ENCODE measurements around the gene KIR3DL2. TPM values are rescaled to one million over a fixed set of nuclear protein-coding genes. Genes with fewer than 3 reads are reported as not detected.
"Not testable (repeated sequence)": the region's sequence is repeated elsewhere in the genome, so short reads cannot be mapped to it uniquely, and the experiment has no call there.

KIR3DL2 gene
- polyA plus RNA-seq, 3 donors from 2014 or later = 36.1 to 61.1 (median 44.1) TPM

GRCh38 chr19:54881884-54882283, 31.6 kb downstream of the KIR3DL2 start:
- Mint-ChIP-seq H3K27me3 (ENCODE audit: low read depth in 3 of 3) (peaks cover 7 to 11% (median 7%) of the 10 kb centered on the region in 3 donors), H3K36me3 (no peaks in the 10 kb centered on the region), H3K4me3 (no peak overlapping the region), H3K4me1 (peaks cover 19 to 23% of the 10 kb centered on the region in 2 donors), H3K9me3 (no peaks in the 10 kb centered on the region), H3K27ac (peak overlapping the region in 1 of 6 donors; percentile 66)
- no peak for DNase-seq

GRCh38 chr19:54882758-54883157, 32.5 kb downstream of the KIR3DL2 start:
- H3K4me1 Mint-ChIP-seq = peaks cover 19 to 23% of the 10 kb centered on the region in 2 donors
- no peaks in the 10 kb centered on the region for H3K9me3 Mint-ChIP-seq
- peak; percentile 74 to 78 (median 76) for DNase-seq
- no peaks in the 10 kb centered on the region for H3K36me3 Mint-ChIP-seq
- peaks cover 7 to 11% (median 7%) of the 10 kb centered on the region in 3 donors for H3K27me3 Mint-ChIP-seq (ENCODE audit: low read depth in 3 of 3)
- H3K4me3 Mint-ChIP-seq = peak overlapping the region; percentile 80 to 89 (median 88)
- peak overlapping the region; percentile 92 to 99 (median 95) for H3K27ac Mint-ChIP-seq

GRCh38 chr19:54883228-54883627, 33.0 kb downstream of the KIR3DL2 start:
- no peak for DNase-seq
- Mint-ChIP-seq H3K9me3 (no peaks in the 10 kb centered on the region), H3K36me3 (no peaks in the 10 kb centered on the region), H3K27me3 (ENCODE audit: low read depth in 3 of 3) (peaks cover 7 to 10% (median 7%) of the 10 kb centered on the region in 3 donors), H3K4me1 (peaks cover 19 to 23% of the 10 kb centered on the region in 2 donors), H3K4me3 (peak overlapping the region; percentile 80 to 89 (median 88)), H3K27ac (peak overlapping the region; percentile 92 to 99 (median 95))

DNA sequence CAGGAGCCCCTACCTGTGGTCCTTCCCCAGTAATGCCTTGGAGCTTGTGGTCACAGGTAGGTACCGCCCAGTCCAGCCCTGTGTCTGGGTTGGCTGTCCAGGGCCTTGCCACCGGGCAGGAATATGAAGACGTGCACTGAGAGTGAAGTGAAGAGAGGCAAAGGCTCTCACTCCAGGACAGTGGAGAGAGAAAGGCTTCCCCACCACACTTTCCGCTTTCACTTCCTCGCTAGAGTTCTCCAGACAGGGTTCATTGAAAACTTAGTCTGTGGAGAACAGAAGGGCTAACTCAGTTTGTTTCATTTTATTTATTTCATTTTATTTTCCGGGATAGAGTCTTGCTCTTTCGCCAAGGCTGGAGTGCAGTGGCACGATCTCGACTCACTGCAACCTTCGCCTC, 38.0 kb downstream of the KIR3DL2 start:
- Mint-ChIP-seq H3K36me3 (no peaks in the 10 kb centered on the region), H3K4me3 (no peak overlapping the region), H3K9me3 (no peaks in the 10 kb centered on the region), H3K4me1 (peaks cover 3 to 5% of the 10 kb centered on the region in 2 donors), H3K27ac (no peak overlapping the region), H3K27me3 (ENCODE audit: low read depth in 3 of 3) (peaks cover 0 to 2% (median 2%) of the 10 kb centered on the region in 3 donors)
- DNase-seq = no peak

- no peak for DNase-seq
- peaks cover 0 to 2% (median 2%) of the 10 kb centered on the region in 3 donors for H3K27me3 Mint-ChIP-seq (ENCODE audit: low read depth in 3 of 3)
- H3K27ac Mint-ChIP-seq = no peak overlapping the region
- no peak overlapping the region for H3K4me3 Mint-ChIP-seq
- H3K9me3 Mint-ChIP-seq = no peaks in the 10 kb centered on the region
- H3K36me3 Mint-ChIP-seq = no peaks in the 10 kb centered on the region
- no peaks in the 10 kb centered on the region for H3K4me1 Mint-ChIP-seq
These were observed 39.3 kb downstream of the KIR3DL2 start for GRCh38 chr19:54889566-54889965.

DNA sequence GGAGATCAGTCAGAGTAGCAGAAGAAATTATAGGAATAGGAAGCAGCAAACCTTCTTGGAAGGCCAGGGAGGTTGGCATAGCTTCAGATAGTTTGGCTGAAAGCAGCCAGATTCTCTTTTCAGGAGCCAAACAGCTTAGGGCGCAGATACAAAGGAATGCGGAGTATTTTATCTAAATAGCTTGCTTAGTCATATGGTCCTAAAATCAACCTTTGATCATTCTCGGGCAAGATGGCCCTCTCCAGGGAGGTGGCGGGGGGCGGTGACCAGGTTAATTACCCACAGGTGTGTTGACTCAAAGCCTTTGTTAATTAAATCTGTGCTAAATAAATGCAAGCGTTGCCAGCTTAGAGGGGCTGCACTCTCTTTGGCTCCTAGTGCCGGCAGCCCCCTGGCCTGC, 43.2 kb downstream of the KIR3DL2 start:
- no peak for DNase-seq

DNA sequence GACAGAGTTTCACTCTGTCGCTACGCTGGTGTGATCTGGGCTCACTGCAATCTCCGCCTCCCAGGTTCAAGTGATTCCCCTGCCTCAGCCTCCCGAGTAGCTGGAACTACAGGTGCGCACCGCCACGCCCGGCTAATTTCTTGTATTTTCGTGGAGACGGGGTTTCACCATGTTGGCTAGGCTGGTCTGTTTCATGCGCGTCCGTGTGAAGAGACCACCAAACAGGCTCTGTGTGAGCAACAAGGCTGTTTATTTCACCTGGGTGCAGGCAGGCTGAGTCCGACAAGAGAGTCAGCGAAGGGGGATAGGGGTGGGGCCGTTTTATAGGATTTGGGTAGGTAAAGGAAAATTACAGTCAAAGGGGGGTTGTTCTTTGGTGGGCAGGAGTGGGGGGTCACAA, 43.9 kb downstream of the KIR3DL2 start:
- not testable (repeated sequence) for H3K27me3 Mint-ChIP-seq (ENCODE audit: low read depth in 3 of 3); H3K4me3 Mint-ChIP-seq; H3K36me3 Mint-ChIP-seq; H3K9me3 Mint-ChIP-seq; H3K27ac Mint-ChIP-seq; DNase-seq
- peaks cover 0 to 20% of the 10 kb centered on the region in 2 donors for H3K4me1 Mint-ChIP-seq

More for the DNA sequence above, 43.2 kb downstream of the KIR3DL2 start:
- Mint-ChIP-seq H3K27ac (no peak overlapping the region), H3K4me3 (no peak overlapping the region), H3K36me3 (peaks cover 0 to 3% (median 0%) of the 10 kb centered on the region in 3 donors), H3K4me1 (peaks cover 0 to 20% of the 10 kb centered on the region in 2 donors), H3K27me3 (ENCODE audit: low read depth in 3 of 3) (peaks cover 2 to 5% (median 5%) of the 10 kb centered on the region in 3 donors), H3K9me3 (no peaks in the 10 kb centered on the region)

DNA sequence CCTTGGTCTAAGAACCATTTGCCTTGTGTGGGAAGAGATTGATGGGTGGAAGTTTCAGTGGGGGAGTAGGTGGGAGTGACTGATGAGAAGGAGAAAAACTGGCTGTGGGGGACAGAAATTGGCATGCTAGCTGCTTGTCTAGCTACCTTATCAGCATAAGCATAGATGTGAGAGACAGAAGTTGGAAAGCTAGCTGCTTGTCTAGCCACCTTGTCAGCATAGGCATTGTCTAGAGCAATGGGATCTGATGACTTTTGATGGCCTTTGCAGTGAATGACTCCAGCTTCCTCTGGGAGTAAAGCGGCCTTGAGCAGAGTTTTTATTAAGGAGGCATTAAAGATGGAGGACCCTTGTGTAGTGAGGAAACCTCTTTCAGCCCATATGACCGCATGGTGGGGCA, 45.8 kb downstream of the KIR3DL2 start:
- H3K27ac Mint-ChIP-seq = peak overlapping the region in 1 of 6 donors; percentile 7
- H3K9me3 Mint-ChIP-seq = no peaks in the 10 kb centered on the region
- no peak for DNase-seq
- H3K4me1 Mint-ChIP-seq = peaks cover 7 to 34% of the 10 kb centered on the region in 2 donors
- no peak overlapping the region for H3K4me3 Mint-ChIP-seq
- peaks cover 0 to 3% (median 0%) of the 10 kb centered on the region in 3 donors for H3K36me3 Mint-ChIP-seq
- peaks cover 2 to 7% (median 4%) of the 10 kb centered on the region in 3 donors for H3K27me3 Mint-ChIP-seq (ENCODE audit: low read depth in 3 of 3)

- H3K27me3 Mint-ChIP-seq (ENCODE audit: low read depth in 3 of 3); H3K36me3 Mint-ChIP-seq; H3K9me3 Mint-ChIP-seq; H3K4me3 Mint-ChIP-seq; DNase-seq: not testable (repeated sequence)
- H3K4me1 Mint-ChIP-seq = peaks cover 23 to 53% of the 10 kb centered on the region in 2 donors
- peak overlapping the region in 2 of 6 donors; percentile 7 to 21 for H3K27ac Mint-ChIP-seq
These were observed 48.4 kb downstream of the KIR3DL2 start for GRCh38 chr19:54898685-54899084.

- H3K36me3 Mint-ChIP-seq, H3K9me3 Mint-ChIP-seq, H3K4me3 Mint-ChIP-seq, DNase-seq: not testable (repeated sequence)
- H3K27me3 Mint-ChIP-seq (ENCODE audit: low read depth in 3 of 3) = peaks cover 3 to 10% (median 7%) of the 10 kb centered on the region in 3 donors
- peaks cover 32 to 63% of the 10 kb centered on the region in 2 donors for H3K4me1 Mint-ChIP-seq
- H3K27ac Mint-ChIP-seq = peak overlapping the region in 3 of 6 donors; percentile 51 to 64 (median 51)
These were observed 49.4 kb downstream of the KIR3DL2 start for GRCh38 chr19:54899646-54900045.

DNA sequence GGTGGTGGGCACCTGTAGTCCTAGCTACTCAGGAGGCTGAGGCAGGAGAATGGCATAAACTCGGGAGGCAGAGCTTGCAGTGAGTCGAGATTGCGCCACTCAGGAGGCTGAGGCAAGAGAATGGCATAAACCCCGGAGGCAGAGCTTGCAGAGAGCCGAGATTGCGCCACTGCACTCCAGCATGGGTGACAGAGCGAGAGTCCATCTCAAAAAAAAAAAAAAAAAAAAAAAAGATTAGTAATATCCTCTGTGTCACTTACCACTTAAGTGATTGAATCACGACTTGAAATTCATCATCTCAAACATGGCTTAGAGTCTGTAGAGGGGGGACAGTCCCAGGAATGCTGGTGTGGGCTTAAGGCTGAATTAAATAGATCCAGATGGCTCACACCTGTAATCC, 50.9 kb downstream of the KIR3DL2 start:
- not testable (repeated sequence) for DNase-seq, H3K4me3 Mint-ChIP-seq, H3K36me3 Mint-ChIP-seq, H3K9me3 Mint-ChIP-seq
- Mint-ChIP-seq H3K27me3 (ENCODE audit: low read depth in 3 of 3) (peaks cover 12 to 18% (median 12%) of the 10 kb centered on the region in 3 donors), H3K27ac (peak overlapping the region; percentile 53 to 87 (median 79)), H3K4me1 (peaks cover 47 to 70% of the 10 kb centered on the region in 2 donors)

DNA sequence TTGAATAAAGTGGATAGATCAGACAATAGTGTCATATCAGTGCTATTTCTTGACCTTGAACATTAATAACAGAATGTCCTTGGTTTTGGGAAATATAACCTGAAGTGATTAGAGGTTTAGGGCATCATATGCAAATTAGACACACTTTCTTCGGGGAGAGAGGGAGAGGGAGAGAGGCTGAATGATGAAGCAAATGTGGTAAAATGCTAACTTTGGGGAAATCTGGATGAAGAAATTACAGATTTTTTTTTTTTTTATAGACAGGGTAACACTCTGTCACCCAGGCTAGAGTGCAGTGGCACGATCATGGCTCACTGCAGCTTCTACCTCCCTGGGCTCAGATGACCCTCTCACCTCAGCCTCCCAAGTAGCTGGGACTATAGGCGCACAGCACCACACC, 51.8 kb downstream of the KIR3DL2 start:
- Mint-ChIP-seq H3K9me3 (no peaks in the 10 kb centered on the region), H3K4me1 (peaks cover 51 to 67% of the 10 kb centered on the region in 2 donors), H3K4me3 (peak overlapping the region in 1 of 5 donors; percentile 40), H3K36me3 (no peaks in the 10 kb centered on the region), H3K27me3 (ENCODE audit: low read depth in 3 of 3) (peaks cover 16 to 25% (median 17%) of the 10 kb centered on the region in 3 donors), H3K27ac (peak overlapping the region; percentile 51 to 77 (median 68))
- no peak for DNase-seq

DNA sequence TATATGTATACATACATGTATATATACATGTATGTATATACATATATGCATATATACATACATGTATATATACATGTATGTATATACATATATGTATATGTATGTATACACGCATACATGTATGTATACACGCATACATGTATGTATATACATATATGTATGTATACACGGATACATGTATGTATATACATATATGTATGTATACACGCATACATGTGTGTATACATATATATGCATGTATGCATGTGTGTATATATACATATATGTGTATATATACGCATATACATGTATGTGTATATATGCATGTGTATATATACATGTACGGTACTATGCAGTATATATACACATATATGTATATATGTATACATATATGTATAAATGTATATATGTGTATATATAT, 53.1 kb downstream of the KIR3DL2 start:
- Mint-ChIP-seq H3K27ac (peak overlapping the region in 2 of 6 donors; percentile 93 to 100), H3K27me3 (ENCODE audit: low read depth in 3 of 3) (peaks cover 14 to 28% (median 17%) of the 10 kb centered on the region in 3 donors), H3K4me3 (no peak overlapping the region), H3K4me1 (peaks cover 58 to 69% of the 10 kb centered on the region in 2 donors), H3K36me3 (no peaks in the 10 kb centered on the region), H3K9me3 (no peaks in the 10 kb centered on the region)
- DNase-seq = no peak

- H3K27ac Mint-ChIP-seq = peak overlapping the region; percentile 93 to 100 (median 99)
- H3K27me3 Mint-ChIP-seq (ENCODE audit: low read depth in 3 of 3) = peaks cover 14 to 28% (median 17%) of the 10 kb centered on the region in 3 donors
- H3K4me1 Mint-ChIP-seq = peaks cover 62 to 75% of the 10 kb centered on the region in 2 donors
- H3K9me3 Mint-ChIP-seq, H3K36me3 Mint-ChIP-seq: not testable (repeated sequence)
- DNase-seq = peak; percentile 69 to 71 (median 70)
- peak overlapping the region; percentile 97 to 99 (median 98) for H3K4me3 Mint-ChIP-seq
These were observed 54.0 kb downstream of the KIR3DL2 start for GRCh38 chr19:54904261-54904660.

DNA sequence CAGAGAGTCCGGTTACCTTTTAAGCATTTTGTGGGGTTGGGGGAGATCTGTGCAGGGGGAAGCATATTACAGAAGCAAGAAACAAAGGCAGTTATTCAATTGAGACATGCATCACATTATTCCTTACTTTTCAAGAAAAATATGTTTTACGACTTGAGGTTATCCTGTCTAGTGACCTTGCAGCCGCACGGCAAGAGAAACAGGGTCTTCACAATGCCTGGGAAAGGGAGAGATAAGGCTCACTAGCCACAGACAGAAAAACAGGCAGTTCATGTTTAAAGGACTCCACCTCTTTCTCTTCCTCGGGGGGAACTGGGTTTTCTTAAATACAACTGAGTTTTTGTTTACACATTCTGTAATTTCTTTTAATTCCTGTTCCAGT, 55.2 kb downstream of the KIR3DL2 start:
- Mint-ChIP-seq H3K27ac (peak overlapping the region; percentile 93 to 100 (median 99)), H3K36me3 (peaks cover 6 to 8% (median 6%) of the 10 kb centered on the region in 3 donors), H3K9me3 (no peaks in the 10 kb centered on the region), H3K27me3 (ENCODE audit: low read depth in 3 of 3) (peaks cover 12 to 27% (median 17%) of the 10 kb centered on the region in 3 donors), H3K4me1 (peaks cover 57 to 70% of the 10 kb centered on the region in 2 donors), H3K4me3 (peak overlapping the region; percentile 97 to 99 (median 98))
- no peak for DNase-seq

Data from immature natural killer cell (primary cell).